Inflammatory macrophage (primary cell): ENCODE data around the gene CFAP92.

Experiments used
- DNase-seq, 2 donors: peaks; one replicate each; pipeline ENCODE4 v3.0.0-alpha.2; 2020 to 2022
- total RNA-seq, 18 experiments: gene quantifications; one replicate each; lab custom pipeline; 2026; ENCODE audit warnings: mixed read lengths in 6 of 18, inconsistent platforms in 2 of 18; lab: John Stamatoyannopoulos, UW

Gene CFAP92, protein sequence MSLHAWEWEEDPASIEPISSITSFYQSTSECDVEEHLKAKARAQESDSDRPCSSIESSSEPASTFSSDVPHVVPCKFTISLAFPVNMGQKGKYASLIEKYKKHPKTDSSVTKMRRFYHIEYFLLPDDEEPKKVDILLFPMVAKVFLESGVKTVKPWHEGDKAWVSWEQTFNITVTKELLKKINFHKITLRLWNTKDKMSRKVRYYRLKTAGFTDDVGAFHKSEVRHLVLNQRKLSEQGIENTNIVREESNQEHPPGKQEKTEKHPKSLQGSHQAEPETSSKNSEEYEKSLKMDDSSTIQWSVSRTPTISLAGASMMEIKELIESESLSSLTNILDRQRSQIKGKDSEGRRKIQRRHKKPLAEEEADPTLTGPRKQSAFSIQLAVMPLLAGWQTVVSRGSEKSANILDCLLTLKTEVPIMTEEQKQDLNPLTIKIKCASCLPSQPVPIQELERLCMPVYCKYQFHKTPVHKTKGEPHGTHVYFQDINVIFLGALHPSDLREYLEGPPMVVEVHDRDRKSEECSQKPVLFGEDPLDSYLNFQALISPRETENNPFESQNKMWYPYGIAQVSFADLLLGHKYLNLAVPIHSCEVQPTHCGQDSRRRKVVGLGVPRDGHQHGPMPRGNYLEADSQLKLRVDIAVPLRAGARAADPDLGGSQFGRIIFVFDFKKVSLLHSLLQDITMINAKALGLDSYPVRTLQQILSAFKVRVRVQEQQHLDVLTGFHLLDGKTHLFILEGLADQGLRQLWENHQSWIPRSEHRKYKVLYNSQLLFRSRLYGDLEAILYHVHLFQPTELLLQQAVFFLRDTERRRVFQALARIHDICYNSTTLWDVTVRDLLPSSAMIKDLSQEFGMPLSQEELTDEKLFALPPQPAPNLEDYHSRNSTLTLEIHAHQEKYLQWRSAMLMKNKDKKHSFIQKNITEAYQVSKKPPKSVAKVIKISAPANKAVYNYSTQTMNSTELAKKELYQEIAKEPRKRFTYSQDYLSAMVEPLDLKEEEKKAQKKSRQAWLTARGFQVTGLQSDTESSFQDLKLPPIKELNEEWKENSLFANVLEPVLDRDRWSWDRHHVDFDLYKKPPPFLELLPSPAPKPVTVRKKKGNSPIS
- 0 to 0.41 (median 0.18) reads per million in 18 experiments for total RNA-seq

- DNase-seq, result peak; percentile 67 to 74
Observed at GRCh38 chr3:128993461-128994172, at the start of gene CFAP92. CFAP92 (minus strand) TSS chr3:128994076; CDS start chr3:128993304, 772 bp downstream.

DNA sequence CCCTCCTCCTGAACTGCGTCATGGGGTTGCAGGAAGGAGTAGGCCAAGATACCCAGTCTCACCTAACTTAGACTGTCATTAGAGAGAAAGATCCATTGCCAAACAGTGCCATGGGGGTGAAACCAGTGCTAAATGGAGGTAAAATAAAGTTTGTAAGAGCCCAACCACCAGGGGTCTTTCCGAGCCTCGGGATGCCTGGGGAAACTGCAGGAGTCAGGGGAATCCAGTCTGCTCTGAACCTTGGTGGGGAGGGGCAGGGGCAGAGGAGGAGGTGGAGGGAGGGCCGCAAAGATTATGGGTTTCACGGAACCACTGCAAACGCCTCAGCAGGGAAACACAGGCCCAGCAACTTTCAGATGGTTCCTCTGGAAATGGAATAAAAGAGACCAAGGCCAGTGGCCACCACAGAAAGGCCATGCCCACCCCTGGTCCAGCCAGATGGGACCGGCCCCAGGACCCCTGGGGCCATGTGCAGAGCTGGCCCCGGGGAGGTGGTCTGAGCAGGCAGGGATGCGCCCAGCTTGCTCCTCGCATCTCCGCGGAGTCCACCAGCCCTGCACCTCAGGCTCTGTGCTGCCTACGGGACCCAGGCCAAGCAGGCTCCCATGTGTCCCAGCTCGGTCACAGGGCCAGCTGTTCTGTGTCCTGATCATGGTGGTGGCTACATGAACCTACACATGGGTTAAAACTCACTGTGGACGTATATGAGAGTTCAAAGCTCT lies 46.9 kb upstream of the CFAP92 start:
- no peak for DNase-seq

DNA sequence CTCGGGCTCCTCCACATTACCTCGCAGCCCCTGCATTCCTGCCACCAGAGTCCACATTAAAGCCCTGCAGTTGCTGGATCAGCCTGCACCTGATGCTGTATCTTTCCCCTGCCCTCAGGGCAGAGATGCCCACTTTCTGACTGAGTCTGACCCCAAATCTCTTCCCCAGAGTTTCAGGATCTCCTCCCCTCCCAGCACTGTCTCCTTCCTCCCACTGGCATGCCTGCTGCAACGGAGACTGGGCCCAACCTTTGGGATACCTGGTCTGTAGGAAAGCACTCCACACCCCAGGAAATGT lies 46.1 kb upstream of the CFAP92 start:
- no peak for DNase-seq

DNA sequence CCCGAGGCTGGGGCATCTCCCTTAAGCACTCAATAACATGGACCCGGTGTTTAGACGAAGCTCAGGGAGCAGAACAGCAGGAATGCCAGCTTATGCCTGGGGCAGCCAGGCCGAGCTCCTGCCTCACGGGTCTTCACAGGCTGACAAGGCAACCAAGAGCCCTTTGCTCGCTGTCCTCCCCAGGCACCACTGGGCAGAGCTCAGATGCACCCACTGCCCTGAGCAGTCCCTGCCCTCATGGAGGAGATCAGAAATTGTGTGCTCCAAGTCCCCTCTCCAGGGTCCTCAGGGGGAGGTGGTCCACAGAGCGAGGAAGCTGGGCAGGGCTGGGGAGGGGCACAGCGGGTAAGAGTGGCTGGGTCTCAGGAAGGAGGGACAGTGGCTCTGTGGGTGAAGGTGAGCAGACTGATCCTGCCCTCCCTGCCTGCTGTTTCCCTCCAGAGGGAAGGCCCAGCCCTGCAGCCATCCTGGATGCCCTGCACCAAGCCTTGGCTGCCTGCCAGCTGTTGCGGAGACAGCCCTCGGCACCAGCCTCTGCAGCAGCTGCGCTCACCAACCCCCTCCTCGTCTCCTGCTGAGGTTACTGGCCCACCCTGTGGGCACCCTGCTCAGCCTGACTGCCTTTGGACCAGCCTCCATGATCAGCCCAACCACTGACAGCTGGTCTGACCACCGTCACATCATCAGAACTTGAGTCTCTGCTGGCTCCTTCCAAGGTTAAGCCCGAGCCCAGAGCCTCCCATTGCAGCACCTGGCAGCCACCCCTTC lies 45.6 kb upstream of the CFAP92 start:
- DNase-seq, result no peak

DNA sequence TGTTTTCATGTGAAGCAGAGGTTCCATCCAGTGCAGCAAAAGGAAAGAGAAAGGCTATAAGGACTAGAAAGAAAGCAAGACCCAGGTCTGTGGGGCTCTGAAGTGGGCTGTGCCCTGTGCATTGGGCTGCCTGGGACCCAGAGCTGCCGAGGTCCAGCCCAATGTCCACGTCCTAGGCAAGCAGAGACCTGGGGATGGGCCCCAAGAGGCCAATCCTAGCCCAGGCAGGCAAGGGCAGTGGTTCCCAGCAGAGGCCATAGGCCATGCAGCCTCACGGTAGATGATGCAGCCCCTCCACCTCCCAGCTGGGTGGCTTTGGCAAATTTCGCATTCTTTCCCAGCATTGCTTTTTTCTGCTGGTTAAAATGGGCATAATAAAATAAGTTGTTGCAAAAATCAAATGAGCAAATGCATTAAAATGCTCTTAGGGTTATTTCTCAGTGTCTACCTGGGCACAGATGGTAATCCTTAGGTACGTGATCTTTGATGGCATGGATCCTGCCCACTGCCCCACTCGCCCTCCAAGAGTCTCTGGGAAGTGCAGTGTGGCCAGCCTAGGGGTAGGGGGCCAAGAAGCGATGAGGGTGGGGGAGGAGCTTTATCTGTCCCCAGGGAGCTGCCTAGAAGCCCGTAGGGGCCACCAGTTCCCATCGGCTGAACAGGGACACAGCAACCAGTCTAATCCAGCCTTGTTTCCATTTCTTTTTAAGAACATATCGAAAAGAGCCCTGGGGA lies 44.4 kb upstream of the CFAP92 start:
- DNase-seq, result no peak

GRCh38 chr3:129037093-129037419 lies 43.2 kb upstream of the CFAP92 start:
- DNase-seq, result no peak

GRCh38 chr3:129036222-129037092 lies 42.6 kb upstream of the CFAP92 start:
- DNase-seq, result no peak

- DNase-seq, result no peak
Observed at GRCh38 chr3:129035360-129036221, 41.7 kb upstream of the CFAP92 start.

GRCh38 chr3:129034642-129035041 lies 40.8 kb upstream of the CFAP92 start:
- no peak for DNase-seq

- DNase-seq, result no peak
Observed at GRCh38 chr3:129033633-129034321, 39.9 kb upstream of the CFAP92 start.

DNA sequence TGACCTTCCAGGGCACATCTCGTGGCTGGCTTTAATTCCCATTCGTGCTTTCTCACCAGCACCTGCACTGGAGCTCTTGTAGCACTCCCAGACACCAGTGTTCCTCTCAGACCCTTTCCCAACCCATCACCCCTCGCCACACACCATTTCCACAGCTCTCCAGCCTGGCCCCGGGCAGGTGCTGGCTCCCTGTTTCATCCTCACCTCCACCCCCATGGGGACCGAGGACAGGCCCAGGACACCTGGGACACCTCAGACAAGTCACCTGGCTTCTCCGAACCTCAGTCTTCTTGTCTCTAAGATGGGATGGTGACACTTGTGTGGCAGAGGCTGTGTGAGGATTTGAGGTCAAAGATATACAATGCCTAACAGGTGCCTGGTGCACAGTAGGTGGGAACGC lies 39.3 kb upstream of the CFAP92 start:
- no peak for DNase-seq

- no peak for DNase-seq
Observed at GRCh38 chr3:129032716-129033115, 38.8 kb upstream of the CFAP92 start.

DNA sequence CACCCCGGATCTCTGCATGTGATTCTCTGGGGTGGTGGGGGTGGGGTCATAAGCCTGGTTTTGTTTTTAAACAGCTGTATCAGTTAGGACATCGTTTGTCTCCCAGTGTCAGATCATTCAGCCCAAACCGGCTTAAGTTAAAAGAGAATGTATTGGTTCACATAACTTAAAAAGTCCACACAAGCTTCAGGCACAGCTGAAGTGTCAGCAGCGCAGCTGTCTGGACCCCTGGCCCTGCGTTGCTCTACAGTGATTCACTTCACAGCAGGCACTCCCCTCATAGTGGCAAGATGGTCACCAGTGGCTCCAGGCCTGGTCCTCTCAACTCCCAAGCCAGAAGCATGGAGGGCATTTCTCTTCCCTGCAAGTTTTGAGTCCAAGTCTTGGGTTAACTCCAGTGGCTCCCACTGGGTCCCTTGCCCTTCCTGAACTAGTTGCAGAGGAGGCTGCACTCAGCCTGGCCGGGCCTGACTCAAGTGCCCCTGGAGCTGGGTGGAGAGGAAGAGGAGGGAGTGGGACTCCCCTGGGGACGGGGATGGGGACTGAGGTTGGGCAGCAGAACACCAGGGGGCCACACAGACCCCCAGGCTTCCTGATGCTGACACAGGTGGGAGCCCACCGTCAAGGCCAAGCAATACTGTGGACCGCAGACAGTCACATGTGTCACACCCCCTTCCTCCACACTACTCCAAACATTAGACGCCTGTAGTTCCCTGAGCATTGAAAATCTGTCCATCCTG lies 37.8 kb upstream of the CFAP92 start:
- DNase-seq, result no peak

GRCh38 chr3:129030611-129031010 lies 36.7 kb upstream of the CFAP92 start:
- no peak for DNase-seq

GRCh38 chr3:129028866-129029265 lies 35.0 kb upstream of the CFAP92 start:
- DNase-seq, result no peak

DNA sequence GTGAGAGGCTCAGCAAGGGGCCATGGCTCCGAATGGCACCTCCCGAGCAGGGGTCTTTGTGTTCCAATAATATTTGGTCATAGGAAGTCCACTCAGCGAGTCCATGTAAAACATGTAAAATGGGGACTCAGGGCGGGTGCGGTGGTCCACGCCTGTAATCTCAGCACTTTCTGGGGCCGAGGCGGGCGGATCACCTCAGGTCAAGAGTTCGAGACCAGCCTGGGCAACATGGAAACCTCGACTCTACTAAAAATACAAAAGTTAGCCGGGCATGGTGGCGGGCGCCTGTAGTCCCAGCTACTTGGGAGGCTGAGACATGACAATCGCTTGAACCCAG lies 33.6 kb upstream of the CFAP92 start:
- DNase-seq, result no peak
